PC-3 (cell line): ENCODE results near the gene OGFOD3. TPM values are rescaled to one million over a fixed set of nuclear protein-coding genes. Genes with fewer than 3 reads are reported as not detected.
A peak's percentile ranks its signal among the peaks of the same experiment; 100 is the strongest.
"Not testable (repeated sequence)": the region's sequence is repeated elsewhere in the genome, so short reads cannot be mapped to it uniquely, and the experiment has no call there.

Experiments used
- ATAC-seq: fragments of 200-7000 bp; cut with Tn5 transposase; 2 replicates; pipeline ENCODE4 v1.9.1; 2020; ENCODE audit warnings: mild to moderate bottlenecking, moderate library complexity
- BruUV-seq: library from RNA; stranded (reverse); fragments of 400-500 nt; replicated peaks from 2 replicates; lab custom pipeline; 2021; lab: Mats Ljungman, UMichigan
- CTCF ChIA-PET: fragments of 300-600 bp; sonication (Branson Sonifier 250); formaldehyde crosslinking; loops from one replicate; lab custom pipeline; 2022; ENCODE audit warnings: antibody characterized with exemption; lab: Charles Lee
- POLR2A ChIA-PET: fragments of 300-600 bp; sonication (Branson Sonifier 250); formaldehyde crosslinking; loops from one replicate; lab custom pipeline; 2022; ENCODE audit warnings: antibody characterized with exemption; ENCODE audit not compliant: unreplicated experiment; lab: Charles Lee
- DNase-seq: peaks from one replicate; pipeline ENCODE4 v3.0.0-alpha.2; 2015
- H2AFZ ChIP-seq: fragments of 300-600 bp; sonication (generic); 2 replicates; pipeline ENCODE4 v1.6.0; 2016; ENCODE audit warnings: antibody characterized with exemption, low read length
- H3F3A ChIP-seq: fragments of 300-600 bp; sonication (generic); one replicate; pipeline ENCODE4 v1.6.0; 2017; ENCODE audit warnings: antibody characterized with exemption, low read length, control low read depth, mild to moderate bottlenecking; ENCODE audit not compliant: unreplicated experiment
- H3K27ac ChIP-seq: fragments of 300-600 bp; sonication (generic); 2 replicates; pipeline ENCODE4 v1.5.1; 2016; ENCODE audit warnings: mild to moderate bottlenecking, low read length
- H3K27me3 ChIP-seq: fragments of 300-600 bp; sonication (generic); 2 replicates; pipeline ENCODE4 v1.6.1; 2016; ENCODE audit warnings: low read length, mixed read lengths
- H3K36me3 ChIP-seq: fragments of 300-600 bp; sonication (generic); 2 replicates; pipeline ENCODE4 v1.6.1; 2016; ENCODE audit warnings: low read depth, mixed run types, low read length, mixed read lengths
- H3K4me1 ChIP-seq: fragments of 300-600 bp; sonication (generic); 2 replicates; pipeline ENCODE4 v1.5.1; 2016; ENCODE audit warnings: low read length; ENCODE audit not compliant: insufficient read depth
- H3K4me2 ChIP-seq: fragments of 300-600 bp; sonication (generic); 2 replicates; pipeline ENCODE4 v1.6.0; 2016; ENCODE audit warnings: low read length
- H3K4me3 ChIP-seq: fragments of 300-600 bp; sonication (generic); 2 replicates; pipeline ENCODE4 v1.5.1; 2016; ENCODE audit warnings: mild to moderate bottlenecking, low read length, mixed read lengths
- H3K79me2 ChIP-seq: fragments of 300-600 bp; sonication (generic); 2 replicates; pipeline ENCODE4 v1.6.1; 2017; ENCODE audit warnings: low read length, mixed read lengths
- H3K9ac ChIP-seq: fragments of 300-600 bp; sonication (generic); 2 replicates; pipeline ENCODE4 v1.6.0; 2016; ENCODE audit warnings: mild to moderate bottlenecking, low read length
- H3K9me2 ChIP-seq: fragments of 300-600 bp; sonication (generic); replicated peaks from 2 replicates; pipeline ENCODE4 v1.6.1; 2016; ENCODE audit warnings: mixed run types, low read length, mixed read lengths
- H3K9me3 ChIP-seq: fragments of 300-600 bp; sonication (generic); 2 replicates; pipeline ENCODE4 v1.6.1; 2016; ENCODE audit warnings: low read length, mixed read lengths
- H4K20me1 ChIP-seq: fragments of 300-600 bp; sonication (generic); 2 replicates; pipeline ENCODE4 v1.6.1; 2016; ENCODE audit warnings: low read length, mixed read lengths
- CTCF ChIP-seq: fragments of 300-600 bp; sonication (generic); conservative IDR thresholded peaks from 2 replicates; pipeline ENCODE4 v1.5.1; 2017; ENCODE audit warnings: antibody characterized with exemption, low read depth, mild to moderate bottlenecking, low read length
- EZH2 ChIP-seq: fragments of 300-600 bp; sonication (generic); IDR thresholded peaks from one replicate; pipeline ENCODE4 v1.6.1; 2017; ENCODE audit warnings: antibody characterized with exemption, mild to moderate bottlenecking, low read length; ENCODE audit not compliant: unreplicated experiment
- EZH2phosphoT487 ChIP-seq: fragments of 300-600 bp; sonication (generic); IDR thresholded peaks from 2 replicates; pipeline ENCODE4 v1.6.1; 2018; ENCODE audit warnings: mild to moderate bottlenecking, antibody characterized with exemption, low read length, borderline replicate concordance
- intact Hi-C: fragments of 100-400 bp; cut with micrococcal nuclease; formaldehyde crosslinking; loops from 2 replicates; pipeline ENCODE4 v1.9.0; 2023
- total RNA-seq: library from RNA; depleted of rRNA; stranded (reverse); fragments of >200 nt; gene quantifications from 2 replicates; pipeline ENCODE4 v1.2.3, GENCODE V29; 2014

OGFOD3 gene
- total RNA-seq, 1 experiment from 2014 or later, result 56.1 TPM

GRCh38 chr17:82457073-82457928 lies 38.9 kb upstream of the OGFOD3 start:
- no TSS peak for BruUV-seq
- Histone ChIP-seq H3K36me3 (peaks cover 9% of the 10 kb centered on the region; the same call in 1 of the 2 replicates), H3K9me3 (no peaks in the 10 kb centered on the region), H3K4me3 (peak overlapping the region; percentile 95; the same call in 1 of the 2 replicates), H2AFZ (peak overlapping the region; percentile 69), H3F3A (no peaks in the 10 kb centered on the region), H3K27ac (peak overlapping the region; percentile 92), H3K79me2 (peaks cover 15% of the 10 kb centered on the region), H3K4me1 (peaks cover 19% of the 10 kb centered on the region), H3K27me3 (no peaks in the 10 kb centered on the region), H3K9ac (peak overlapping the region; percentile 93), H3K9me2 (no peaks in the 10 kb centered on the region), H3K4me2 (peak overlapping the region; percentile 95), H4K20me1 (no peaks in the 10 kb centered on the region)
- no peak for ATAC-seq
- DNase-seq, result peak; percentile 16
- ChIA-PET CTCF (no interaction called here), POLR2A (no interaction called here)
- intact Hi-C loops, result loop anchor here (10.0 kb wide), 2 partner anchors 102 to 212 kb away; partner anchors contain the start of gene TEX19
- TF ChIP-seq CTCF, result no peak
- no peak for TF ChIP-seq EZH2
- no peak for TF ChIP-seq EZH2phosphoT487

- POLR2A ChIA-PET, H3K27ac ChIP-seq, DNase-seq, H3K9ac ChIP-seq, H3K27me3 ChIP-seq, H2AFZ ChIP-seq, H3K9me2 ChIP-seq, H3K36me3 ChIP-seq, H3K4me2 ChIP-seq, ATAC-seq, BruUV-seq, H3K4me3 ChIP-seq, H3K9me3 ChIP-seq, CTCF ChIA-PET, H4K20me1 ChIP-seq, H3F3A ChIP-seq: not testable (repeated sequence)
- peaks cover 16% of the 10 kb centered on the region for H3K79me2 ChIP-seq
- intact Hi-C loops, result loop anchor here (10.0 kb wide), 2 partner anchors 99 to 209 kb away; partner anchors contain the start of gene TEX19
- H3K4me1 ChIP-seq, result peaks cover 24% of the 10 kb centered on the region
Measured at GRCh38 chr17:82453706-82454105, 35.3 kb upstream of the OGFOD3 start.

DNA sequence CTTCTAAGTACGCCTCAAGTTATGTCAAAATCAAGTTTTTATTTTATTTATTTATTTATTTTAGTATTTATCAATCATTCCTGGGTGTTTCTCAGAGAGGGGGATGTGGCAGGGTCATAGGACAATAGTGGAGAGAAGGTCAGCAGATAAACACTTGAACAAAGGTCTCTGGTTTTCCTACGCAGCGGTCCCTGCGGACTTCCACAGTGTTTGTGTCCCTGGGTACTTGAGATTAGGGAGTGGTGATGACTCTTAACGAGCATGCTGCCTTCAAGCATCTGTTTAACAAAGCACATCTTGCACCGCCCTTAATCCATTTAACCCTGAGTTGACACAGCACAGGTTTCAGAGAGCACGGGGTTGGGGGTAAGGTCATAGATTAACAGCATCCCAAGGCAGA lies 34.8 kb upstream of the OGFOD3 start:
- BruUV-seq, H3K36me3 ChIP-seq, H3K4me3 ChIP-seq, H4K20me1 ChIP-seq, H3K4me2 ChIP-seq, H3K9ac ChIP-seq, H3K27me3 ChIP-seq, H3K27ac ChIP-seq, H3F3A ChIP-seq, H3K9me3 ChIP-seq, H3K9me2 ChIP-seq, DNase-seq, H2AFZ ChIP-seq, ATAC-seq, POLR2A ChIA-PET, CTCF ChIA-PET: not testable (repeated sequence)
- intact Hi-C loops, result loop anchor here (10.0 kb wide), 2 partner anchors 98 to 208 kb away; partner anchors contain the start of gene TEX19
- H3K79me2 ChIP-seq, result peaks cover 15% of the 10 kb centered on the region
- peaks cover 24% of the 10 kb centered on the region for H3K4me1 ChIP-seq
